ENCODE data around the gene PSMD13.

Gene PSMD13

DNA sequence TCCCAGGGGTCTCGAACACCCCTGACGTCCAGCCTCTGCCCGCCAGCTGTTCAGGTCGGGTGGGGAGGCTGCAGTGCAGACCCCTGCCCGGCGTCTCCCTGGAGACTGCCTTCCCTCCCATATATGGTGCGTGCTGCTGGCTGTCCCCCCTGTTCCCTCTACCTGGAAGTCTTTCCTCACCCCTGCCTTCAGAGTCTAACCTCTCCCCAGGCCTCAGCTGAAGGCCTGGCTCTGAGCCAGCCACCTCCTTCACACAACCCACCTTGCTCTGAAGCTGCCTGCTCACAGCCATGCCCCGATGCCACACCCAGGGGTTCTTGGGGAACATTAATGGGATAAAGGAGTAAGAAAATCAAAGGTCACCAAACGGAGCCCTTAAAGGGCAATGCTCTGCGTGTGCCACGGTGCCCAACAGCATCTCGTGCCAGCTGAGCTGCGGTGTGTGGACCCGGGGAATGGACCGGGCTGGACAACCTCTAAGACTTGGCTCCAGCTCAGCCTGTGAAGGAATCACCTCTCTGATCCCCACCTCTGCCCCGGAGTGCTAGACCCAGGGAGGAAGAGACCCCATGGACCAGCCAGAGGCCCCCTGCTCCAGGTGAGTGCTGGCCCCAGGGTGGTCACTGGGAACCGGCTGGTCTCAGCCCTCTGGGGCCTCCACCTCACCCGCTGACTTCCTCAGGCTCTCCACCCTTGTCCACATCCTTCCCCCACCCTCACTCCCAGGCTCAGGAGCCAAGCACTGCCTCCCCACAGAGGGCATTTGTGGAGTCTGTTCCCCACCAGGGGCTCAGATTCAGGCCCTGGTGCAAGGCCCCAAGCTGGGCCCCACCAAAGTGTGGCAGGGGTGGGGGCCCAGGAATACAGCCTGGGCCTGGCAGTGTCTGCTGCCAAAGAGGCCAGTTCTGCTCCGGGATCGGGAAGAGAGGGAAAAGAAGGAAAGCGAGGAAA lies 41.5 kb downstream of the PSMD13 start, which contains the start of gene NLRP6:
Gene NLRP6 (plus strand): TSS at position 407 of the 951 bp plus-strand sequence. CDS start 163 bp downstream, at position 570.
- no peak for DNase-seq

DNA sequence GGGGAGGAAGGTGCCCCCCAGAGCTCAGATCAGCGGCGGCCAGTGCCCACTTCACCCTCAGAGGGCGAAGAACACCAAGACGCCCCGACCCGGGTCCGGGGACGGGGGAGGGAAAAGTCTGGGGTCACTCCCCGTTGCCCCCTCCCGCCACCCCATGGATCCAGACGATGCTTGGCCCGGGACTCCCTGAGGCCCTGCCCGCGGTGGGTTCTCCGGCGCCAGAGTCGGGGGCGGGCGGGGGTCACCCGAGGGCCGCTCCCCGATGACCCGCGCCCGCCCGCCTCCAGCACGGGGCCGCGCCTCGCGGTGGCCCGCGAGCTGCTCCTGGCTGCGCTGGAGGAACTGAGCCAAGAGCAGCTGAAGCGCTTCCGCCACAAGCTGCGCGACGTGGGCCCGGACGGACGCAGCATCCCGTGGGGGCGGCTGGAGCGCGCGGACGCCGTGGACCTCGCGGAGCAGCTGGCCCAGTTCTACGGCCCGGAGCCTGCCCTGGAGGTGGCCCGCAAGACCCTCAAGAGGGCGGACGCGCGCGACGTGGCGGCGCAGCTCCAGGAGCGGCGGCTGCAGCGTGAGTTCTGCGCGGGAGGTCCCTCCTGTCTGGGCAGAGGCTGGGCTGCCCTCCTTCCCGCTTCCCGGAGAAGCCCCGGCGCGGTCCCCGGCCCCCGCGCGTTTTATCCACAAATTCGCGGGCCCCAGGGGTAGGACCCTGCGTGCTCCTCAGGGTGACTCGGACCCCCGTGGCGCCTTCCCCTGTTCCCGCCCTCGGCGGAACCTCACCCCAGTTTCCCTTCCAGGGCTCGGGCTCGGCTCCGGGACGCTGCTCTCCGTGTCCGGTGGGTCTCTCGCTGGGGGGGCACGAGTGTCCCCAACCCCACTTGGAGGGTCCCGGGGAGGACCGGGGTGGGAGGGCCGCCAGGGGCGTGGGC lies 42.5 kb downstream of the PSMD13 start:
- no peak for DNase-seq

DNA sequence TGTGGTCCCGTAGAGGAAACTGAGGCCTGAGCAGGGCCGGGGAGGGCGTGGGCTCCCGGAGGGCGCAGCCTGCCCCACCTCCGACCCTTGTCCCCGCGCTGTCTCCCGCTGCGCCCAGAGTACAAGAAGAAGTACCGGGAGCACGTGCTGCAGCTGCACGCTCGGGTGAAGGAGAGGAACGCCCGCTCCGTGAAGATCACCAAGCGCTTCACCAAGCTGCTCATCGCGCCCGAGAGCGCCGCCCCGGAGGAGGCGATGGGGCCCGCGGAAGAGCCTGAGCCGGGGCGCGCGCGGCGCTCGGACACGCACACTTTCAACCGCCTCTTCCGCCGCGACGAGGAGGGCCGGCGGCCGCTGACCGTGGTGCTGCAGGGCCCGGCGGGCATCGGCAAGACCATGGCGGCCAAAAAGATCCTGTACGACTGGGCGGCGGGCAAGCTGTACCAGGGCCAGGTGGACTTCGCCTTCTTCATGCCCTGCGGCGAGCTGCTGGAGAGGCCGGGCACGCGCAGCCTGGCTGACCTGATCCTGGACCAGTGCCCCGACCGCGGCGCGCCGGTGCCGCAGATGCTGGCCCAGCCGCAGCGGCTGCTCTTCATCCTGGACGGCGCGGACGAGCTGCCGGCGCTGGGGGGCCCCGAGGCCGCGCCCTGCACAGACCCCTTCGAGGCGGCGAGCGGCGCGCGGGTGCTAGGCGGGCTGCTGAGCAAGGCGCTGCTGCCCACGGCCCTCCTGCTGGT lies 43.4 kb downstream of the PSMD13 start:
- DNase-seq = peak; percentile 45

DNA sequence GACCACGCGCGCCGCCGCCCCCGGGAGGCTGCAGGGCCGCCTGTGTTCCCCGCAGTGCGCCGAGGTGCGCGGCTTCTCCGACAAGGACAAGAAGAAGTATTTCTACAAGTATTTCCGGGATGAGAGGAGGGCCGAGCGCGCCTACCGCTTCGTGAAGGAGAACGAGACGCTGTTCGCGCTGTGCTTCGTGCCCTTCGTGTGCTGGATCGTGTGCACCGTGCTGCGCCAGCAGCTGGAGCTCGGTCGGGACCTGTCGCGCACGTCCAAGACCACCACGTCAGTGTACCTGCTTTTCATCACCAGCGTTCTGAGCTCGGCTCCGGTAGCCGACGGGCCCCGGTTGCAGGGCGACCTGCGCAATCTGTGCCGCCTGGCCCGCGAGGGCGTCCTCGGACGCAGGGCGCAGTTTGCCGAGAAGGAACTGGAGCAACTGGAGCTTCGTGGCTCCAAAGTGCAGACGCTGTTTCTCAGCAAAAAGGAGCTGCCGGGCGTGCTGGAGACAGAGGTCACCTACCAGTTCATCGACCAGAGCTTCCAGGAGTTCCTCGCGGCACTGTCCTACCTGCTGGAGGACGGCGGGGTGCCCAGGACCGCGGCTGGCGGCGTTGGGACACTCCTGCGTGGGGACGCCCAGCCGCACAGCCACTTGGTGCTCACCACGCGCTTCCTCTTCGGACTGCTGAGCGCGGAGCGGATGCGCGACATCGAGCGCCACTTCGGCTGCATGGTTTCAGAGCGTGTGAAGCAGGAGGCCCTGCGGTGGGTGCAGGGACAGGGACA lies 44.1 kb downstream of the PSMD13 start:
- DNase-seq = no peak

DNA sequence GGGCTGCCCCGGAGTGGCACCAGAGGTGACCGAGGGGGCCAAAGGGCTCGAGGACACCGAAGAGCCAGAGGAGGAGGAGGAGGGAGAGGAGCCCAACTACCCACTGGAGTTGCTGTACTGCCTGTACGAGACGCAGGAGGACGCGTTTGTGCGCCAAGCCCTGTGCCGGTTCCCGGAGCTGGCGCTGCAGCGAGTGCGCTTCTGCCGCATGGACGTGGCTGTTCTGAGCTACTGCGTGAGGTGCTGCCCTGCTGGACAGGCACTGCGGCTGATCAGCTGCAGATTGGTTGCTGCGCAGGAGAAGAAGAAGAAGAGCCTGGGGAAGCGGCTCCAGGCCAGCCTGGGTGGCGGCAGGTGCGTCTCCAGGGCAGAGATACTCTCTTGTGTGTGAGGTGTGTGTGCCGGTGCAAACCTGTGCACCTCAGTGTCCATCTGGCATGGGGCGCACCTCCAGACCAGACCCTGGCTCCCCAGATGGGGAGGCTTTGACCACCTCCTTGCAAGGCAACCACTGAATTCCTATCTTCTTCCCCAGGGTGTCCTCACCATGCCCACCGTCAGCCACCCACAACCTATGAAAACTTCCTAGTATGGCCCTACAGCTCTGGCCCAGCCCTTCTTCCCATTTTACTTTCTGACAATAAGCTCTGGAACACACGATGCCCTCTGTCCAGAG lies 44.8 kb downstream of the PSMD13 start:
- DNase-seq = no peak

DNA sequence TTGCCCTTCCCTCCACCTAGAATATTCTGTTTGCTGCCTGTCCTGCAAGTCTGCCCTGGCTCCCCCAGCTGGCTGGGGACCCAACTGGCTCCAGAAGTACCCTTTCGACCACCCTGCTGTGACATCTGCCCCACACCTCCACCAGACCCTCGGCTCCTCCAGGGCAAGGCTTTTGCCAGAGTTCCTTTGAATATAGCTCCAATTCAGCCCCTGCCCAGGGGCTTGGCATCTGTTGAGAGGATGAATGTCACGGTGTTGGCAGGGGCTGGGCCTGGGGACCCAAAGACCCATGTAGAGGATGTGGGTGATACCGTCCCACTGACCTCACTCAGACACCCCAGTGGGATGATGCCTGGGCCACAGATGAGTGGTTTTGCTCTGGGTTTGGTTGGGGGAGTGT lies 45.4 kb downstream of the PSMD13 start:
- DNase-seq = no peak

DNA sequence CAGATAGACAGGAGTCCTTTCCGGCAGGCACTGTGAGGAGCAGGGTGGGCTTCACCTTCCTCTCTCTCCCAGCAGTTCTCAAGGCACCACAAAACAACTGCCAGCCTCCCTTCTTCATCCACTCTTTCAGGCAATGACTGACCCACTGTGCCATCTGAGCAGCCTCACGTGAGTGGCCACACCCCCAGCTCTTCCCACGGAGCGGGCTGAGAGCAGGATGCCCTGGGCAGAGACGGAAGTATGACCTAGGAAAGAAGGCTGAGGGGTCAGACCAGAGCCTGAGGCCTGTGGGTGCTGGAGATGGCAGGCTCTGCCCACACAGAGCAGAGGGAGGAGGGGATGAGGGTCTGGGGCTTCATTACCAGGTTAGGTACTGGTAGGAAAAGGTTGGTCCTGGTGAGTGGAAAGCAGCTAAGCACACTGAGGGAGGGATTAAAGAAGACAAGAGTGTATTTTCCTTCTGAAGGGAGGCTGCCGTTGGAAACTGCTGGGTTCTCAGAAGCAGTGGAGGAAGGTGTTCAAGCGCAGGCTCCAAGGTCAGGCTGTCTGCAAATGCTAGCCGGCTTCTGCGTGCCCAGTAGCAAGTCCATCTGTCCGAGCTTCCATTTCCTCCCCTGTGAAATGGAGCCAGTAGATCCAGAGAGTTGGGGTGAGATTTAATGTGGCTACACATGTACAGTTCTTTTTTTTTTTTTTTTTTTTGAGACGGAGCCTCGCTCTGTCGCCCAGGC lies 46.0 kb downstream of the PSMD13 start:
- no peak for DNase-seq

DNA sequence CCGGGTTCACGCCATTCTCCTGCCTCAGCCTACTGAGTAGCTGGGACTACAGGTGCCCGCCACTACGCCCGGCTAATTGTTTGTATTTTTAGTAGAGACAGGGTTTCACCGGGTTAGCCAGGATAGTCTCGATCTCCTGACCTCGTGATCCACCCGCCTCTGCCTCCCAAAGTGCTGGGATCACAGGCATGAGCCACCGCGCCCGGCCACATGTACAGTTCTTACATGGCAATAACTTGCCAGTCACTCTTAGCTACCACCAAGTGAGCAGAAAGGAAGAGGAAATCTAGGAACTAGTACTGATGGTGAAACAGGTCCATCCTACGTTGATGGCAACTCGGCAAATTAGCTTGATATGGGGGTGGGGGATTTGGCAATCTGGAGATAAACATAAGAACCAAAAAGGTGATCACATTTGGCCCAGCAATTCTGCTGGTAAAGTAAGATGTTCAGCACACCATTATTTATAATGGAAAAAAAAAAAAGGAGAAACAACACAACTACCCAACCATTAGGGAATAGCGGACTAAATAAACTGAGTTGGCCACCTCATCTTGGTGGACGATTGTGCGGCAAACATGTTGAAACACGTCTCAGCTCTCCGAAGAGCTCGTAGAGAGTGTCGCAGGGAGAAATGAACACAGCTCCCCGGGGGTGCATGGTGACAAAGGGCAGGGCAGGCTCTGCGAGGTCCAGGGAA lies 46.8 kb downstream of the PSMD13 start:
- no peak for DNase-seq

DNA sequence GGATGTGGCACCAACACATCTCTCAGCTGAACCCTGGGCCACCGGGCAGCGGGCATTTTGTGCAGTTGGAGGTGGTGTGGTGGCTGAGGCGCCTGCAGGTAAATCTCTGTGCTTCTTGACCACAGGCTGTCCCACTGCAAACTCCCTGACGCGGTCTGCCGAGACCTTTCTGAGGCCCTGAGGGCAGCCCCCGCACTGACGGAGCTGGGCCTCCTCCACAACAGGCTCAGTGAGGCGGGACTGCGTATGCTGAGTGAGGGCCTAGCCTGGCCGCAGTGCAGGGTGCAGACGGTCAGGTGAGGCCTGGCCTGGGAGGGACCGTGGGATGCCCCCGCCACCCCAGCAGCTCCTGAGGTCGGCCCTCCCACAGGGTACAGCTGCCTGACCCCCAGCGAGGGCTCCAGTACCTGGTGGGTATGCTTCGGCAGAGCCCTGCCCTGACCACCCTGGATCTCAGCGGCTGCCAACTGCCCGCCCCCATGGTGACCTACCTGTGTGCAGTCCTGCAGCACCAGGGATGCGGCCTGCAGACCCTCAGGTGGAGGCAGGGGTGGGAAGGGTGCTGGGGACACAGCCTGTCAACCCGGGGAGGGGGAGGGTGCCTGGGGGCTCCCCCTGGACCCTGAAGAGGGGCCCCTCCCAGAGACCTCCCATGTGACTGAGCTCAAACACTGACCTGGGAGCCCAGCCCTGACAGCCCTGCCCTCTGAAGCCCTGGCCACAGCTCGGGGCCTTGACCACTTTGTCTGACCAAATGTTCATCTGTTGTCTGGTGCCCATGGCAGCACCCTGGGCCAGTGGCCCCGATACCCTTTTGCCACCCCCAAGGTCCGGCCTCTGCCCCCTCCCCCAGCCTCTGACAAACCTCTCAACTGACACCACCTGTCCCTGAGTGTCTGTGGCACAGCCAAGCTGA lies 47.6 kb downstream of the PSMD13 start:
- DNase-seq = no peak

DNA sequence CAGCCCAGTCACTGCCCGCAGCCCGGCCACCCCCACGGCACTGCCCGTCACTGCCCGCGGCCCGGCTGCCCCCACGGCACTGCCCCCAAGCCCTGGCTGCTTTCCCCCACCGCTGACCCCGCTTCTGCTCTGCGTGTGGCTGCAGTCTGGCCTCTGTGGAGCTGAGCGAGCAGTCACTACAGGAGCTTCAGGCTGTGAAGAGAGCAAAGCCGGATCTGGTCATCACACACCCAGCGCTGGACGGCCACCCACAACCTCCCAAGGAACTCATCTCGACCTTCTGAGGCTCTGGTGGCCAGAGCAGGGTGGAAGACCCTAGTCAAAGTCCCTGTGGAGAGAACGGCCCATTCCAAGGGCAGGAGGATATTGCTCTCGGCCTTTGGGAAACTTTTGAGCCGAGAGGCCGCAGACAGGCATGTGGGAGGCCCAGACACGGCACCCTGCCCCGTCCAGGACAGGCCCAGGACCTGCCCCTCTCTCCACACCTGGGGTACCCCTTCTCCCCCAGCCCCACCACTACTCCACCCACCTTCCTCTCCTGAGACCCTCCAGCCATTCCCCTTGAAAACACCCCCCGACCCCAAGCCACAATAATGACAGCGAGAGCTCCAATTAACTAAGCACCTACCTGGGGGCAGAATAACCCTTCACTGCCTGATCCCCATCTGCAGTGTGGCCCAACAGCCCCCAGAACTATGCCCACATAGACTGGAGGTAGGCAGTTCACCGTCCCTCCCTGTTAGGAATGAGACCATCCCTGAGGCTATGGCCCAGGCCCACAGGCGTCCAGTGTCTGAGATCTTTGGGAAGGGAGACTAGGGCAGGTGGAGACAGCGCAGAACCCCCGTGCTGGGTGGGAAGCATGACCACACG lies 48.5 kb downstream of the PSMD13 start:
- DNase-seq = no peak

DNA sequence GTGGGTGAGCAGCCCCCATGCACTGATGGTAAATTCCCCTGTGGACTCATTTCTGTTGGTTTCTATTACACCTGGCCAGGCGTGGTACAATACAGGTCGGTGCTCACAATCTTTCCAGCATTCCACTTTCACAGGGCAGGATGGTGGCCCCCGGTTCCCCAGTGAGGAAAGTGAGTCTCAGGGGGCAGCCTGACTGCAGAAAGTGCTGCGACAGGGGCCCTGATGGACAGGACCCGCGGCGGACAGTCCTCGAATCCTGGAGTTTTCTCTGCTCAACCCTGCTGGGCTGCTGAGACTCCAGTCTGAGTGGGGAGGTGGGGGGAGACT lies 49.1 kb downstream of the PSMD13 start:
- DNase-seq = no peak

DNA sequence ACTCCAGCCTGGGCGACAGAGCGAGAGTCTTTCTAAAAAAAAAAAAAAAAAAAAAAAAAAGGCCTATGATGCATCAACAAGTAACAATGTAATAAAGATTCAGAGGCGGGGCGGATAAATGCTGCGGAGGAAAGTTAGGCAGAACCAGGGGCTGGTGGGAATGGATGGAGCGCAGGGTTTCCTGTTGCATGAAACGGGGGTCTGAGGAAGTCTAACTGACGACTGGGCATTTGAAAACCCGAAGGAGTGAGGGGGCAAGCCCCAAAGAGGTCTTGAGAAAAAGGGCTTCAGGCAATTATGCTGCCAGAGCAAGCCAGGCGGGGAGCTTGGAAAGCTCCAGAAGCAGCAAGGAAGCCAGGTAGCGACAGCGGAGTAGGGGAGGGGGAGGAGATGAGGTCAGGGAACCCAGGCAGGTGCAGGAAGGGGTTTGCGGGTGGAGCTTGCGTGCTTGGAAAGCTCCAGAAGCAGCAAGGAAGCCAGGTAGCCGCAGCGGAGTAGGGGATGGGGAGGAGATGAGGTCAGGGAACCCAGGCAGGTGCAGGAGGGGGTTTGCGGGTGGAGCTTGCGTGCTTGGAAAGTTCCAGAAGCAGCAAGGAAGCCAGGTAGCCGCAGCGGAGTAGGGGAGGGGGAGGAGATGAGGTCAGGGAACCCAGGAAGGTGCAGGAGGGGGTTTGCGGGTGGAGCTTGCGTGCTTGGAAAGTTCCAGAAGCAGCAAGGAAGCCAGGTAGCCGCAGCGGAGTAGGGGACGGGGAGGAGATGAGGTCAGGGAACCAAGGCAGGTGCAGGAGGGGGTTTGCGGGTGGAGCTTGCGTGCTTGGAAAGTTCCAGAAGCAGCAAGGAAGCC lies 50.4 kb downstream of the PSMD13 start:
- DNase-seq = peak; percentile 83

DNA sequence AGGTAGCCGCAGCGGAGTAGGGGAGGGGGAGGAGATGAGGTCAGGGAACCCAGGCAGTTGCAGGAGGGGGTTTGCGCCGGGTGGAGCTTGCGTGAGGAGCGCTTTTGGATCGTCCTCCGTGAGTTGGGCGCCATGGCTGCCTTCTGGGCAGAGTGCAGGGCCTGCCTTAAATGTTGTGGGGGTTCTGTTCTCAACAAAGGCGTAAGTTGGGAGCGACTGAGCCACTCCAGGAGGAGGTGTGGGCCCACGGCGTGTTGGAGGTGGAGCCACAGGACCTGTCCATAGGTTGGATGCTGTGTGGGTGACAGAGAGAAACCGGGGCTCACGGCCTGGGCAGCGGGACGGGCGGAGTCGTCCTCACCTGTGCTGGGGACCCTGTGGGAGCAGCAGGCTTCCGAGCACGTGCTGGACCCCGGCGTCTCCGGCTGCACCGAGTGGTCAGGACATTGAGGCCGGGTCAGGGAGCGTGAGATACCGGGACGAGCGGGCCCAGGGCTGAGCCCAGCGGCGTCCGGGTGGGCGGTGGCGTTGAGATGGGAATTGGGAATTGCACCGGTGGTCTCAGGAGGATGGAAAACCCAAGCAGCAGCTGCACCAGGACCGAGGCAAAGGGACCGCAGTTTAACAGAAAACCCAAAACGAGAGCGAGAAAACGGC lies 51.2 kb downstream of the PSMD13 start:
- peak; percentile 71 for DNase-seq

DNA sequence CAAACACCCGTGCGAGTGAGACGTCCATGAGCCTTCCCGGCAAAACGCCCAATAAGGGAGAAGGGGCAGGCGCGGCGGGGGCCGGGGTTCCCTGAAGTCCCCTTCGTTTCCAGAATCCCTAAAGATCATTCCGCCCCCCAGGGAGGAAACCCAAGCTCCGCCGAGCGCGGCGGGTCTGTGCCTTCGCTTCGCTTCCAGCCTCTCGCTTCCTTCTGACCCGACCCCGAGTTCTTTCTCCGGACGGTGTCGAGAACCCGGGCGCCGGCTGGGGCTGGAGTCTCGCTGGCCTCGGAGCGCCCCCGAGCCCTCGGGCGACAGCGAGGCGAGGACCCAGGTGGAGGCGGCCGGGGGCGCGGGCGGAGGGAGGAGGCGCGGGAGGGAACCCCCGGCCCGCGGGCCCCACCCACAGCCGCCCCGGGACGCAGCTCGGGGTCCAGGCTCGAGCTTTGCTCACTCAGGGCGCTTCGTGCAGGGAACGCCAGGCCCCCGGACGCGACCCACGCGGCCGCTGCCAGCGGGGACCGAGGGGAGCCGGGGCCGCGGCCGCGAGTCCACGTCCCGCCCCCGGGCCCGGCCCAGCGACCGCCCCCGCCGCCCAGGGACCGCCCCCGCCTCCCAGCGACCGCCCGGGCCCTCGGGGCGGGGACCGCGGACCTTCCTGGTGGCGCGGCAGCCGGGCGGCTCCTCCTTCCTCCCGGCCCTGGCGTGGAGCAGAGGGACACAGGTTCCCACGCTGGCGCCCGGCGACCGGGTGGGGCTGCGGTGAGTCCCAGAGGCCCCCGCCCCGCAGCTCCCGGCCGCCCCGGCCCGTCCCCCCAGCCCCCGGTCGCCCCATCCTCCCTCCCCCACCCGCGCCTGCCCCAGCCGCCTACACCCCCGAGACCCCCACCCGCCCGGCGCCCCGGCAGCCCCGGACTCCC lies 52.0 kb downstream of the PSMD13 start, which contains the start of gene PGGHG:
Gene PGGHG (plus strand): TSS at position 649 of the 920 bp plus-strand sequence. CDS start 691 bp downstream, outside the sequence.
- DNase-seq = no peak

DNA sequence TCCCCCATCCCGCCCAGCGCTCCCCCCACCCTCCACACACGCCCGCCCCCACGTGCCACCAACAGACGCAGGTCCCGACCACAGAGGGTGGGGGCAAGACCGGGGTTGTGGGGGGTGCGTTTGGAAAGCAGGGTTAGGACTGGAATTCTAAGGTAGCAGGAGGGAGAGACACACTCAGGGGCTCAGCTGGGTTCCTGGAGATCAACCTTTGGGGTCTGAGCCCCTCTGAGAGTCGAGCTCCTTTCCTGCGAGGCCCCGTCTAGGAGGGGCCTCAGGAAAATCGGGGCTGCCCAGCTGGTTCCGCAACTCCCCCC lies 52.6 kb downstream of the PSMD13 start:
- peak; percentile 48 for DNase-seq
